22Rv1 (cell line): ENCODE data around the gene MAP3K5.

Experiments used
- ZFX ChIP-seq: fragments of 450-650 bp; IDR thresholded peaks from 2 replicates; pipeline ENCODE4 v1.6.1; 2017; ENCODE audit warnings: antibody characterized with exemption, borderline replicate concordance
- TF ChIP-seq, protein P1 (sequence below): fragments of 450-650 bp; IDR thresholded peaks from 2 replicates; pipeline ENCODE4 v1.5.1; 2017; ENCODE audit warnings: mild to moderate bottlenecking

DNA sequence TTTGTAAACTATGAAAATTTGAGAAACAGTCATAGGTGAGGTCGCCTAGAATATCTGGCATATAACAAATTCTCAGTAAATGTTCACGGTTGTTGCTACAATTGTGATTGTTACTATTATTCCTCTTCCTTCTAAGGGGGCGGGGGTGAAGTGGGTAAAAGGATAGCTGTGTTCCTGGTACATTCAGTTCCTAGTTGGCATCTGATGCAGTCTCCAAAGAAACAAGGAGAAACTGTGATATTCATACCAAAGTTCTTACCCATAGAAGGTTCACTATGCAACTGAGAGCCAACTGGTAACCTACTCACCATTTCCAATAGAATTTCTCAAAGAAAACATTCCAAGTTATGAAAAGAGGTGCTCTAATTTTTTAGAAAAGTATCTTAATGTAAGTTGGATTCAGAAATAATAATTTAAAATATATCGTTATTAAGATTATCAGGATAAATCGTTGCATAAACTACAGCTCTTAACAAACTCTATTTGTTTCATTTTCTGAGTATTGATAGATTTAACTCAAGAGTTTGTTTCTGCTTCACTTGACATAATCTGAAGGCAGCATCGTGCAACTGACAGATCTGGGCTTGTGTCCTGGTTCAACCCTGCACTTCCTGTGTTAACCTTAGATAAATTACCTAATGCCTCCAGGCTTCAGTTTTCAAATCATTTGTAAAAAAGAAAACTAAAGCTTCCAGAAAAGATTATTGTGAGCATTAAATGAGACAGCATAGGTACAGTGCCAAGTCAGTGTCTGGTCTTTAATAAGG lies 228.7 kb downstream of the MAP3K5 start:
- TF ChIP-seq, protein P1, sequence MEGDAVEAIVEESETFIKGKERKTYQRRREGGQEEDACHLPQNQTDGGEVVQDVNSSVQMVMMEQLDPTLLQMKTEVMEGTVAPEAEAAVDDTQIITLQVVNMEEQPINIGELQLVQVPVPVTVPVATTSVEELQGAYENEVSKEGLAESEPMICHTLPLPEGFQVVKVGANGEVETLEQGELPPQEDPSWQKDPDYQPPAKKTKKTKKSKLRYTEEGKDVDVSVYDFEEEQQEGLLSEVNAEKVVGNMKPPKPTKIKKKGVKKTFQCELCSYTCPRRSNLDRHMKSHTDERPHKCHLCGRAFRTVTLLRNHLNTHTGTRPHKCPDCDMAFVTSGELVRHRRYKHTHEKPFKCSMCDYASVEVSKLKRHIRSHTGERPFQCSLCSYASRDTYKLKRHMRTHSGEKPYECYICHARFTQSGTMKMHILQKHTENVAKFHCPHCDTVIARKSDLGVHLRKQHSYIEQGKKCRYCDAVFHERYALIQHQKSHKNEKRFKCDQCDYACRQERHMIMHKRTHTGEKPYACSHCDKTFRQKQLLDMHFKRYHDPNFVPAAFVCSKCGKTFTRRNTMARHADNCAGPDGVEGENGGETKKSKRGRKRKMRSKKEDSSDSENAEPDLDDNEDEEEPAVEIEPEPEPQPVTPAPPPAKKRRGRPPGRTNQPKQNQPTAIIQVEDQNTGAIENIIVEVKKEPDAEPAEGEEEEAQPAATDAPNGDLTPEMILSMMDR, result no peak
- TF ChIP-seq ZFX, result no peak
